ENCODE results near the gene SLC27A3. TPM values are rescaled to one million over a fixed set of nuclear protein-coding genes. Genes with fewer than 3 reads are reported as not detected.

Gene SLC27A3
- total and polyA plus RNA-seq, 9 of the 15 experiments (the other 6 are each of a cell fraction or from before 2014, with no cell fraction given) = 0.57 to 5.2 (median 2.8) TPM

GRCh38 chr1:153783233-153784190, 8.3 kb downstream of the SLC27A3 start (continued):
- TF ChIP-seq CBX8 (IDR thresholded peaks at IDR 0.05; ENCODE audit: borderline replicate concordance, extremely low read depth, low read depth, low read length, poor library complexity, severe bottlenecking) = no peak
- TF ChIP-seq NUFIP1 (IDR thresholded peaks at IDR 0.05; ENCODE audit: partially characterized antibody) = peak; percentile 74
- TF ChIP-seq POLR2G (IDR thresholded peaks at IDR 0.05; ENCODE audit: low read depth, low read length) = peak; percentile 98
- peak; percentile 99 for TF ChIP-seq SUPT5H (IDR thresholded peaks at IDR 0.05)
- no peak for TF ChIP-seq ILK (tag; IDR thresholded peaks at IDR 0.05; ENCODE audit: borderline replicate concordance, low read depth)
- no peak for TF ChIP-seq BDP1 (IDR thresholded peaks at IDR 0.05; ENCODE audit: insufficient read depth, insufficient read length)
- peak; percentile 84; the same call in 1 of the 2 replicates for TF ChIP-seq NKRF (IDR thresholded peaks at IDR 0.05; ENCODE audit: borderline replicate concordance)
- TF ChIP-seq AFF1 (IDR thresholded peaks at IDR 0.05; ENCODE audit: low read depth in 1 of 2, partially characterized antibody in 2 of 2) = no peak
- 0 out of 2 replicates have a peak, but pooled peaks have one; percentile 18 for TF ChIP-seq ZBTB17 (CRISPR knock-in tag; IDR thresholded peaks at IDR 0.05)
- no peak; the same call in 1 of the 2 replicates for TF ChIP-seq ARID4B (CRISPR knock-in tag; IDR thresholded peaks at IDR 0.05)
- TF ChIP-seq GATAD2A (IDR thresholded peaks at IDR 0.05) = no peak
- TF ChIP-seq MYC (IDR thresholded peaks at IDR 0.05; ENCODE audit: low read depth, low read length) = peak; percentile 74
- TF ChIP-seq MYC (CRISPR knock-in tag; IDR thresholded peaks at IDR 0.05; ENCODE audit: borderline replicate concordance, low read depth) = no peak
- peak; percentile 38 for TF ChIP-seq NFIC (IDR thresholded peaks at IDR 0.05)
- no peak for TF ChIP-seq ZNF124 (CRISPR knock-in tag; IDR thresholded peaks at IDR 0.05)

Measured in K562 (cell line).